ENCODE measurements around the gene ZNF207.
"Not testable (repeated sequence)": the region's sequence is repeated elsewhere in the genome, so short reads cannot be mapped to it uniquely, and the experiment has no call there.

ZNF207 gene

GRCh38 chr17:32349854-32350665, at the start of gene ZNF207:
ZNF207 (plus strand) TSS chr17:32350157; CDS start chr17:32350286, 129 bp downstream.
- peaks cover 33 to 38% (median 36%) of the 10 kb centered on the region in 11 experiments for H3K36me3 ChIP-seq
- H3K9me3 ChIP-seq (replicated peaks in 1 of 11): no peaks in the 10 kb centered on the region
- peaks cover 42 to 45% (median 43%) of the 10 kb centered on the region in 11 experiments for H4K20me1 ChIP-seq
- H3K4me3 ChIP-seq: peak within 1 kb of the TSS; percentile 75 to 91 (median 82)
- H3K4me2 ChIP-seq: peak within 1 kb of the TSS; percentile 78 to 100 (median 94)
- H3K9ac ChIP-seq: peak within 1 kb of the TSS; percentile 96 to 99 (median 98)
- H3K27me3 ChIP-seq: no peaks in the 10 kb centered on the region
- peaks cover 39 to 53% (median 43%) of the 10 kb centered on the region in 10 experiments for H3K4me1 ChIP-seq
- no peak for TF ChIP-seq Cebpa-rat (IDR thresholded peaks at IDR 0.05)
- peak within 1 kb of the TSS; percentile 96 to 99 (median 98) for H3K27ac ChIP-seq

- Histone ChIP-seq H3K27me3 (no peaks in the 10 kb centered on the region), H3K9ac (no peak overlapping the region), H3K27ac (no peak overlapping the region), H3K4me2 (no peak overlapping the region), H4K20me1 (no peaks in the 10 kb centered on the region), H3K4me1 (peaks cover 0 to 31% (median 11%) of the 10 kb centered on the region in 10 experiments; a peak in 14 of 20 replicates), H3K9me3 (replicated peaks in 1 of 11) (no peaks in the 10 kb centered on the region), H3K36me3 (no peaks in the 10 kb centered on the region), H3K4me3 (no peak overlapping the region)
- TF ChIP-seq Cebpa-rat (IDR thresholded peaks at IDR 0.05): no peak
These were observed 47.9 kb upstream of the ZNF207 start for GRCh38 chr17:32302037-32302436.

GRCh38 chr17:32302860-32303649, 46.9 kb upstream of the ZNF207 start:
- Histone ChIP-seq H3K4me3 (no peak overlapping the region), H3K9me3 (replicated peaks in 1 of 11) (no peaks in the 10 kb centered on the region), H3K27me3 (no peaks in the 10 kb centered on the region), H3K27ac (no peak overlapping the region), H3K4me2 (peak overlapping the region in 3 of 11 experiments; percentile 0 to 12 (median 10); a peak in 1 of 22 replicates), H4K20me1 (no peaks in the 10 kb centered on the region), H3K36me3 (no peaks in the 10 kb centered on the region), H3K4me1 (peaks cover 5 to 39% (median 18%) of the 10 kb centered on the region in 10 experiments; a peak in 18 of 20 replicates), H3K9ac (no peak overlapping the region)
- no peak for TF ChIP-seq Cebpa-rat (IDR thresholded peaks at IDR 0.05)

GRCh38 chr17:32303781-32304288, 46.1 kb upstream of the ZNF207 start:
- Histone ChIP-seq H3K27ac (no peak overlapping the region), H3K27me3 (no peaks in the 10 kb centered on the region), H3K36me3 (no peaks in the 10 kb centered on the region), H3K9me3 (replicated peaks in 1 of 11) (no peaks in the 10 kb centered on the region), H3K9ac (no peak overlapping the region), H4K20me1 (no peaks in the 10 kb centered on the region), H3K4me2 (peak overlapping the region in 8 of 11 experiments; percentile 3 to 52 (median 20); a peak in 10 of 22 replicates), H3K4me1 (peaks cover 4 to 36% (median 16%) of the 10 kb centered on the region in 10 experiments; a peak in 18 of 20 replicates), H3K4me3 (no peak overlapping the region)
- TF ChIP-seq Cebpa-rat (IDR thresholded peaks at IDR 0.05): no peak

- Histone ChIP-seq H3K9me3 (replicated peaks in 1 of 11) (no peaks in the 10 kb centered on the region), H3K4me1 (peaks cover 0 to 31% (median 13%) of the 10 kb centered on the region in 10 experiments; a peak in 16 of 20 replicates), H4K20me1 (no peaks in the 10 kb centered on the region), H3K27me3 (no peaks in the 10 kb centered on the region), H3K27ac (no peak overlapping the region), H3K36me3 (no peaks in the 10 kb centered on the region), H3K9ac (no peak overlapping the region), H3K4me2 (no peak overlapping the region), H3K4me3 (no peak overlapping the region)
- no peak for TF ChIP-seq Cebpa-rat (IDR thresholded peaks at IDR 0.05)
These were observed 44.9 kb upstream of the ZNF207 start for GRCh38 chr17:32305049-32305448.

- TF ChIP-seq Cebpa-rat (IDR thresholded peaks at IDR 0.05): no peak
- Histone ChIP-seq H3K9me3 (replicated peaks in 1 of 11) (no peaks in the 10 kb centered on the region), H3K4me1 (peaks cover 0 to 31% (median 13%) of the 10 kb centered on the region in 10 experiments; a peak in 16 of 20 replicates), H3K36me3 (no peaks in the 10 kb centered on the region), H3K4me3 (no peak overlapping the region), H3K27me3 (no peaks in the 10 kb centered on the region), H4K20me1 (no peaks in the 10 kb centered on the region), H3K4me2 (peak overlapping the region in 9 of 11 experiments; percentile 6 to 49 (median 29); a peak in 13 of 22 replicates), H3K9ac (no peak overlapping the region), H3K27ac (no peak overlapping the region)
These were observed 42.3 kb upstream of the ZNF207 start for GRCh38 chr17:32307658-32308057.

- Histone ChIP-seq H3K27me3 (no peaks in the 10 kb centered on the region; a peak in 1 of 22 replicates), H3K9ac (no peak overlapping the region), H3K4me1 (peaks cover 0 to 20% (median 9%) of the 10 kb centered on the region in 10 experiments; a peak in 14 of 20 replicates), H4K20me1 (no peaks in the 10 kb centered on the region), H3K27ac (no peak overlapping the region), H3K36me3 (no peaks in the 10 kb centered on the region), H3K4me2 (no peak overlapping the region), H3K4me3 (no peak overlapping the region), H3K9me3 (replicated peaks in 1 of 11) (no peaks in the 10 kb centered on the region)
- TF ChIP-seq Cebpa-rat (IDR thresholded peaks at IDR 0.05): no peak
These were observed 38.9 kb upstream of the ZNF207 start for GRCh38 chr17:32311028-32311536.

GRCh38 chr17:32314636-32315035, 35.3 kb upstream of the ZNF207 start:
- no peaks in the 10 kb centered on the region; a peak in 1 of 22 replicates for H3K27me3 ChIP-seq
- no peak overlapping the region for H3K9ac ChIP-seq
- no peaks in the 10 kb centered on the region for H3K9me3 ChIP-seq (replicated peaks in 1 of 11)
- H4K20me1 ChIP-seq: no peaks in the 10 kb centered on the region
- no peak overlapping the region for H3K4me2 ChIP-seq
- TF ChIP-seq Cebpa-rat (IDR thresholded peaks at IDR 0.05): no peak
- H3K4me3 ChIP-seq: no peak overlapping the region
- H3K4me1 ChIP-seq: peaks cover 0 to 17% (median 6%) of the 10 kb centered on the region in 10 experiments; a peak in 11 of 20 replicates
- no peak overlapping the region for H3K27ac ChIP-seq
- H3K36me3 ChIP-seq: no peaks in the 10 kb centered on the region

- Histone ChIP-seq H3K9ac (no peak overlapping the region), H3K27me3 (no peaks in the 10 kb centered on the region; a peak in 1 of 22 replicates), H3K27ac (no peak overlapping the region), H3K4me2 (no peak overlapping the region), H3K4me3 (no peak overlapping the region), H3K36me3 (no peaks in the 10 kb centered on the region), H3K4me1 (peaks cover 0 to 22% (median 6%) of the 10 kb centered on the region in 10 experiments; a peak in 11 of 20 replicates), H4K20me1 (no peaks in the 10 kb centered on the region), H3K9me3 (replicated peaks in 1 of 11) (no peaks in the 10 kb centered on the region)
- TF ChIP-seq Cebpa-rat (IDR thresholded peaks at IDR 0.05): no peak
These were observed 34.8 kb upstream of the ZNF207 start for GRCh38 chr17:32315171-32315570.

GRCh38 chr17:32316653-32317052, 33.3 kb upstream of the ZNF207 start:
- H3K27ac ChIP-seq; H3K4me2 ChIP-seq; H3K9ac ChIP-seq; H4K20me1 ChIP-seq; H3K36me3 ChIP-seq; H3K4me3 ChIP-seq; H3K9me3 ChIP-seq (replicated peaks in 1 of 11); H3K27me3 ChIP-seq: not testable (repeated sequence)
- peaks cover 0 to 30% (median 8%) of the 10 kb centered on the region in 10 experiments; a peak in 13 of 20 replicates for H3K4me1 ChIP-seq
